Stomach (tissue), 4 donors: ENCODE measurements around the gene PLP1.

Experiments used
- CTCF ChIP-seq, 7 experiments: fragments of 450-650 bp in 4 of 7; fragments of 200-600 bp in 3 of 7; sonication (generic) in 3 of 7; IDR thresholded peaks; one replicate each; pipeline ENCODE4 v1.5.1; 2016 to 2019; ENCODE audit warnings: antibody characterized with exemption in 7 of 7, control low read depth in 2 of 7, mild to moderate bottlenecking in 1 of 7
- POLR2AphosphoS5 ChIP-seq, 3 donors: sonication (generic); formaldehyde crosslinking; IDR thresholded peaks; one replicate each; pipeline ENCODE4 v1.6.1; 2016; ENCODE audit warnings: antibody characterized with exemption in 3 of 3

GRCh38 chrX:103792916-103793544 is 16.4 kb downstream of the PLP1 start:
- TF ChIP-seq CTCF (IDR thresholded peaks at IDR 0.05) = no peak
- no peak for TF ChIP-seq POLR2AphosphoS5 (IDR thresholded peaks at IDR 0.05)
